Measurements from ENCODE around the gene ELAC2.

ELAC2 gene

DNA sequence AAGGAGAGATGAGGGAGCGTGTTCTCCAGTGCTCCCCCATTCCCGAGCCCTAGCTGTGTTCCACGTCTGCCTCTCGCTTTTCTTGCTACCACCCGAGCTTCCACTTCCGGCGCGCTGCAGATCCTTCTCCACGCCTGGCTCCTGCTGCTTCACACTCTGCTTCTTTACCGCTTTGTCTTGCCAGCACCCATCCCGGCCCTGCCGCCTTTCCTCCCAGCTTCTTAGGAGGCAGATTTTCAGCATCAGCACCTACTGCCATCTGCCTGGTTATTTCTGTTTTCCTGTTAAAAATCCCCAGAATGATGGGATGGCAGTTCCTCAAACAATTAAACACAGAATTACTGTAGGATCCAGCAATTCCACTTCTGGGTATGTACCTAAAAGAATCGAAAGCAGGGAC, 64.7 kb downstream of the ELAC2 start:
- DNase-seq (ENCODE audit: low read depth), result no peak

DNA sequence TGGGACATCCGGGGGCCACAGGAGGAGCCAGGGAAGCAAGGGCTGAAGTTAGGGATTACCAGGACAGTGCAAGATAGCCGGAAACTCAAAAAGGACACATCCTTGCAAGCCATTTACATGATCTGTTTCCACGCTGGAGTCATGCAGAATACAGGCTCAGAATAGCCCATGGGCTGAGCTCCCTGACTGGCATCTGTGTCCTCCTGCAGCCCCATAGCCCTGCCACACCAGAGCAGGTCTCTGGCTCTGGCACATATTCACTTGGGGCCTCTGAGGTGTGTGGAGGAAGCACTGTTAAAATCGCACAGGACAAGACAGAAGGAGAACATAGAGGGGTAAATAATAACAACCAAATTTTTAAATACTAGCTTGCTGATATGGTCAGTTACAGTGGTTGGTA, 65.8 kb downstream of the ELAC2 start:
- no peak for DNase-seq (ENCODE audit: low read depth)

DNA sequence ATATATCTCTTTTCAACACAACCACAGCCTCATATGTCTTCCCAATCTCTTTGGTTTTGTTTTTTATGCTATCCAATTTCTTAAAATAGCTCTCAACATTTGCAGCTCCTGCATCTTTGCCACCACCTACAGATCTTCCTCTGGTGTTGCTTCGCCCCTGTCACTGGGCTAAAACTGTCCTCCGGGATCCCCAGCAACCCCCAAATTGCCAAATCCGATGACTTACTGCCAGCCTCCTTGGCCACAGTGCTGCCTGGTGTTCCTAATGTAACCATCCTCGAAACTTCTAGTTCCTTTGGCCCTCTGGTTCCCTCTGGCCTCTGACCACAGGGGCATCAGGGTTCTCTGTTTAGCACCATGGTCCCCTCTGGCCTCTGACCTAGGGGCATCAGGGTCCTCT, 70.8 kb downstream of the ELAC2 start:
- no peak for DNase-seq (ENCODE audit: low read depth)
